A549 treated with Hydrocortisone at 1 μM for 4 hours (cell line): ENCODE measurements around the gene CACTIN. TPM values are rescaled to one million over a fixed set of nuclear protein-coding genes. Genes with fewer than 3 reads are reported as not detected.

Source experiments
- total RNA-seq: library from RNA; stranded (reverse); fragments of 200-300 nt; extraction: Qiagen RNA extraction; gene quantifications from 5 replicates; pipeline ENCODE4 v1.2.3, GENCODE V29; 2022

Gene CACTIN
- 12.1 to 17.4 TPM (median 17.0 TPM) in 5 replicates for total RNA-seq

GRCh38 chr19:3626473-3627350 is at the start of gene CACTIN:
CACTIN (minus strand) TSS chr19:3626790; CDS start chr19:3626762, 28 bp downstream.

GRCh38 chr19:3606690-3607289 is 19.8 kb downstream of the CACTIN start, which contains the start of gene TBXA2R:
TBXA2R (minus strand) TSS chr19:3606875; CDS start chr19:3600634, 6,241 bp downstream.

GRCh38 chr19:3585301-3586126 is 41.1 kb downstream of the CACTIN start, which contains the start of gene GIPC3:
GIPC3 (plus strand) TSS chr19:3585478; CDS start chr19:3585598, 120 bp downstream.

GRCh38 chr19:3572855-3573161 is 53.8 kb downstream of the CACTIN start, which contains the start of gene HMG20B:
HMG20B (plus strand) TSS chr19:3572944; CDS start chr19:3573310, 366 bp downstream.

Other genes with a start within 250 kb of the CACTIN start
- gene SMIM24, start 146.3 kb downstream of the CACTIN start, total RNA-seq: 0.80 to 1.4 TPM (median 0.90 TPM) in 5 replicates
- gene SMIM44, start 143.3 kb downstream of the CACTIN start, total RNA-seq: not detected in 5 replicates
- gene DOHH, start 126.1 kb downstream of the CACTIN start, total RNA-seq: 13.0 to 18.6 TPM (median 17.0 TPM) in 5 replicates
- gene FZR1, start 120.5 kb downstream of the CACTIN start, total RNA-seq: 27.8 to 36.3 TPM (median 34.2 TPM) in 5 replicates
- gene TEKTIP1, start 87.6 kb downstream of the CACTIN start, total RNA-seq: 0.20 to 0.23 TPM in 2 of 5 replicates, not detected in the others
- gene MFSD12, start 69.2 kb downstream of the CACTIN start, total RNA-seq: 124 to 145 TPM (median 137 TPM) in 5 replicates
- 41.3 to 60.6 TPM (median 56.1 TPM) in 5 replicates for gene HMG20B, start 53.8 kb downstream of the CACTIN start, total RNA-seq
- gene GIPC3, start 41.3 kb downstream of the CACTIN start, total RNA-seq: 0.17 to 0.32 TPM (median 0.25 TPM) in 5 replicates
- 0.86 to 1.5 TPM (median 1.0 TPM) in 5 replicates for gene TBXA2R, start 19.9 kb downstream of the CACTIN start, total RNA-seq
- gene PIP5K1C, start 73.7 kb upstream of the CACTIN start, total RNA-seq: 11.1 to 13.1 TPM (median 11.9 TPM) in 5 replicates
- 0.39 to 0.69 TPM (median 0.56 TPM) in 5 replicates for gene TJP3, start 81.6 kb upstream of the CACTIN start, total RNA-seq
- 9.8 to 11.6 TPM (median 11.1 TPM) in 5 replicates for gene APBA3, start 134.9 kb upstream of the CACTIN start, total RNA-seq
- gene MRPL54, start 135.9 kb upstream of the CACTIN start, total RNA-seq: 60.1 to 76.7 TPM (median 65.6 TPM) in 5 replicates
- gene RAX2, start 145.4 kb upstream of the CACTIN start, total RNA-seq: not detected in 5 replicates
- 0.52 to 1.5 TPM (median 0.99 TPM) in 5 replicates for gene MATK, start 159.6 kb upstream of the CACTIN start, total RNA-seq
- gene ZFR2, start 242.2 kb upstream of the CACTIN start, total RNA-seq: 0.20 TPM in 1 of 5 replicates, not detected in the others